ENCODE results near the gene COQ8B. TPM values are rescaled to one million over a fixed set of nuclear protein-coding genes. Genes with fewer than 3 reads are reported as not detected.

Gene COQ8B
- total and polyA plus RNA-seq, 2 donors (not counting 1 experiment from before 2014, with no cell fraction given) = 58.9 to 62.6 TPM

DNA sequence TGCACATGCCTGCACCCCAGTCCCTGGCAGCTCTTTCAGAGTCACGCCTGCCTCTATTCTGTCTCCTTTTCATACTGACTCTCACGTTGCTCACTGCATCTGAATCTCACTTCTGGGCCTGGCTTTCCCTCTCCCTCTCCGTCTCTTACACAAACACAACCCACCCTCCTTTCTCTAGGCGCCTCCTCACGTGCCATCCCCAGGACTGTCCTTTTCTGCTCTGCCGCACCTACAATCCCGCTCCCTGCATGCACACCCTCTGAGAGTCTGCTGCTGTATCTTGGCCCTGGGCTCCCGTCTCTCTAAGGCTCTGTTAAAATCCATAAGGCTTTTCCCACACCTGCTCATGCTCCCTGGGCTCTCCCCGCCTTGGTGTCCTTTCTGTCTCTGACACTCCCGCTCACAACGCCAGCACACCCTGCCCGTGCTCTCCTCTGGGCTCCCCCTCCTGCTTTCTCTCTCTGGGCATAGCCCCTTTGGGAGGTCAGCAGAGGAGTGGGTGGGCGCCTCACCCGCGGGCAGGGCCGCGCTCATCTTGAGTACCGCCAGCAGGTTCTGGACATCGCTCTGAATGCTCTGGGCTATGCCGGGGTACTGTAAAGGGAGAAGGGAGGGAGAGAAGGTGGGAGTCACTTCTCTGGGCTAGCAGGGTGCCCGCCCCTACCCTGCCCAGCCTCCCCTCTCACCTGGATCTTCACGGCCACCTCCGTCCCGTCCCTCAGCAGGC is 13.5 kb downstream of the COQ8B start:
- Histone ChIP-seq H3K36me3 (replicated peaks in 1 of 2; ENCODE audit: control extremely low read depth in 1 of 2, control insufficient read depth in 1 of 2, extremely low read depth in 1 of 2, insufficient read depth in 2 of 2, low read length in 1 of 2) (peaks cover 13 to 66% of the 10 kb centered on the region in 2 experiments), H4K20me1 (ENCODE audit: control insufficient read depth, insufficient read depth, low read length, poor library complexity, severe bottlenecking) (peaks cover 11% of the 10 kb centered on the region), H3K27me3 (replicated peaks in 1 of 4; ENCODE audit: control extremely low read depth in 1 of 4, control insufficient read depth in 3 of 4, insufficient read depth in 4 of 4, low read length in 3 of 4) (no peaks in the 10 kb centered on the region), H3K9ac (ENCODE audit: low read length) (no peak overlapping the region), H3K4me1 (ENCODE audit: control insufficient read depth in 2 of 2, insufficient read depth in 2 of 2, low read length in 2 of 2) (no peaks in the 10 kb centered on the region), H3K9me3 (ENCODE audit: control extremely low read depth in 1 of 3, control insufficient read depth in 2 of 3, insufficient read depth in 1 of 3, low read length in 2 of 3) (no peaks in the 10 kb centered on the region), H3K4me3 (ENCODE audit: control extremely low read depth in 1 of 5, extremely low read depth in 1 of 5, insufficient read depth in 1 of 5, low read depth in 2 of 5, low read length in 4 of 5) (no peak overlapping the region), H3K27ac (ENCODE audit: low read length in 2 of 2) (no peak overlapping the region), H2AFZ (ENCODE audit: insufficient read depth, low read depth, low read length, poor library complexity, severe bottlenecking) (no peak overlapping the region), H3K4me2 (replicated peaks; ENCODE audit: low read depth, low read length, poor library complexity, severe bottlenecking) (no peak overlapping the region), H3K79me2 (ENCODE audit: control insufficient read depth, insufficient read depth, low read length) (peaks cover 3% of the 10 kb centered on the region)
- Mint-ChIP-seq H3K4me3 (no peak overlapping the region), H3K9me3 (ENCODE audit: insufficient read depth) (no peaks in the 10 kb centered on the region), H3K27me3 (no peaks in the 10 kb centered on the region), H3K4me1 (no peaks in the 10 kb centered on the region), H3K27ac (no peak overlapping the region)
- TF ChIP-seq EZH2 (IDR thresholded peaks at IDR 0.05; ENCODE audit: borderline replicate concordance, insufficient read depth, low read depth, low read length, poor library complexity, severe bottlenecking) = no peak
- TF ChIP-seq, protein P1, sequence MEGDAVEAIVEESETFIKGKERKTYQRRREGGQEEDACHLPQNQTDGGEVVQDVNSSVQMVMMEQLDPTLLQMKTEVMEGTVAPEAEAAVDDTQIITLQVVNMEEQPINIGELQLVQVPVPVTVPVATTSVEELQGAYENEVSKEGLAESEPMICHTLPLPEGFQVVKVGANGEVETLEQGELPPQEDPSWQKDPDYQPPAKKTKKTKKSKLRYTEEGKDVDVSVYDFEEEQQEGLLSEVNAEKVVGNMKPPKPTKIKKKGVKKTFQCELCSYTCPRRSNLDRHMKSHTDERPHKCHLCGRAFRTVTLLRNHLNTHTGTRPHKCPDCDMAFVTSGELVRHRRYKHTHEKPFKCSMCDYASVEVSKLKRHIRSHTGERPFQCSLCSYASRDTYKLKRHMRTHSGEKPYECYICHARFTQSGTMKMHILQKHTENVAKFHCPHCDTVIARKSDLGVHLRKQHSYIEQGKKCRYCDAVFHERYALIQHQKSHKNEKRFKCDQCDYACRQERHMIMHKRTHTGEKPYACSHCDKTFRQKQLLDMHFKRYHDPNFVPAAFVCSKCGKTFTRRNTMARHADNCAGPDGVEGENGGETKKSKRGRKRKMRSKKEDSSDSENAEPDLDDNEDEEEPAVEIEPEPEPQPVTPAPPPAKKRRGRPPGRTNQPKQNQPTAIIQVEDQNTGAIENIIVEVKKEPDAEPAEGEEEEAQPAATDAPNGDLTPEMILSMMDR (IDR thresholded peaks at IDR 0.05) = no peak
- ChIA-PET CTCF (no interaction called here), POLR2A (no interaction called here)
- WGBS (ENCODE audit: insufficient coverage) = 99% methylated on average over 22 of the region's 24 CpGs
- intact Hi-C loops (cut with micrococcal nuclease) = no loop called here
- no peak for DNase-seq
- no peak for ATAC-seq (ENCODE audit: low read depth)

DNA sequence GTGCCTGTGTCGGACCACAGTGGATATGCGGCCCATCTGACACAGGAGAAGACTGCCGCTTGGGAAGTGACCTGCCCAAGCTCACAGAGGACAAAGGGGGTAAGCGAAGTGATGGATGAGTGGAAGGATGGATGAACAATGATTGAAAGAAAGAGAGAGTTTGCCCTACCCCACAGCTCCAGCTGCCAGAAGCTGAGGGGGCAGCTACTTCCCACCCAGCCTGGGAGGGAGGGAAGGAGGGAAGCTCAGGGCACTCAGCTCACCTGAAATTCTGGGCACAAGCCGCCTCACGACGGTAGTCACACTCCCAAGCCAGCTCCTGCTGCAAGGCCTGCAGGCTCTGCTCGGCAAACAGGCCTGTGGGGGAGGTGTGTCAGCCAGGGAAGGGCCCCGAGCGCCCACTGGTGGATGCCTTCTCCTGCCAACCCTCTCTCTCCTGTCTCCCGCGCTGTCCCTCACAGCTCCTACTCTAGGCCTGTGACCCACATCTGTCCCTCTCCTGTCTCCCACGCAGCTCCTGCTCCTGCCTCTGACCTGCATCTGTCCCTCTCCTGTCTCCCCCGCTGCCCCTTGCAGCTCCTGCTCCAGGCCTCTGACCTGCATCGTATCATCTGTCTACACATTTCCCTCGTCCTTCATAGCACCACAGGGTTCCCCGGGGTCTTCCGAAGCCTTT is 14.2 kb downstream of the COQ8B start:
- no peaks in the 10 kb centered on the region for H3K9me3 ChIP-seq (ENCODE audit: control extremely low read depth in 1 of 3, control insufficient read depth in 2 of 3, insufficient read depth in 1 of 3, low read length in 2 of 3)
- H3K27ac Mint-ChIP-seq = no peak overlapping the region
- intact Hi-C loops (cut with micrococcal nuclease) = no loop called here
- no peak overlapping the region for H3K9ac ChIP-seq (ENCODE audit: low read length)
- H3K4me3 ChIP-seq (ENCODE audit: control extremely low read depth in 1 of 5, extremely low read depth in 1 of 5, insufficient read depth in 1 of 5, low read depth in 2 of 5, low read length in 4 of 5) = no peak overlapping the region
- no peaks in the 10 kb centered on the region for H3K27me3 Mint-ChIP-seq
- H3K4me1 Mint-ChIP-seq = no peaks in the 10 kb centered on the region
- no peaks in the 10 kb centered on the region for H3K27me3 ChIP-seq (replicated peaks in 1 of 4; ENCODE audit: control extremely low read depth in 1 of 4, control insufficient read depth in 3 of 4, insufficient read depth in 4 of 4, low read length in 3 of 4)
- TF ChIP-seq EZH2 (IDR thresholded peaks at IDR 0.05; ENCODE audit: borderline replicate concordance, insufficient read depth, low read depth, low read length, poor library complexity, severe bottlenecking) = no peak
- TF ChIP-seq, protein P1 (IDR thresholded peaks at IDR 0.05) = no peak
- ChIA-PET POLR2A (interaction anchor here (0.6 kb wide), 1 partner anchor 449 kb away, joined by 5 read pairs; no protein-coding TSS in a partner anchor), CTCF (no interaction called here)
- H2AFZ ChIP-seq (ENCODE audit: insufficient read depth, low read depth, low read length, poor library complexity, severe bottlenecking) = no peak overlapping the region
- H3K4me3 Mint-ChIP-seq = no peak overlapping the region
- WGBS (ENCODE audit: insufficient coverage) = 95% methylated on average over 17 of the region's 18 CpGs
- H3K27ac ChIP-seq (ENCODE audit: low read length in 2 of 2) = no peak overlapping the region
- H3K4me1 ChIP-seq (ENCODE audit: control insufficient read depth in 2 of 2, insufficient read depth in 2 of 2, low read length in 2 of 2) = no peaks in the 10 kb centered on the region
- ATAC-seq (ENCODE audit: low read depth) (no peak), DNase-seq (no peak)
- peaks cover 11% of the 10 kb centered on the region for H4K20me1 ChIP-seq (ENCODE audit: control insufficient read depth, insufficient read depth, low read length, poor library complexity, severe bottlenecking)
- H3K4me2 ChIP-seq (replicated peaks; ENCODE audit: low read depth, low read length, poor library complexity, severe bottlenecking) = no peak overlapping the region
- H3K79me2 ChIP-seq (ENCODE audit: control insufficient read depth, insufficient read depth, low read length) = peaks cover 3% of the 10 kb centered on the region
- no peaks in the 10 kb centered on the region for H3K9me3 Mint-ChIP-seq (ENCODE audit: insufficient read depth)
- peaks cover 13 to 63% of the 10 kb centered on the region in 2 experiments for H3K36me3 ChIP-seq (replicated peaks in 1 of 2; ENCODE audit: control extremely low read depth in 1 of 2, control insufficient read depth in 1 of 2, extremely low read depth in 1 of 2, insufficient read depth in 2 of 2, low read length in 1 of 2)
